Measurements from ENCODE around the gene BRPF1. TPM values are rescaled to one million over a fixed set of nuclear protein-coding genes. Genes with fewer than 3 reads are reported as not detected.

The BRPF1 gene
- total and polyA plus RNA-seq, 2 experiments from 2014 or later: 8.0 to 24.7 TPM

DNA sequence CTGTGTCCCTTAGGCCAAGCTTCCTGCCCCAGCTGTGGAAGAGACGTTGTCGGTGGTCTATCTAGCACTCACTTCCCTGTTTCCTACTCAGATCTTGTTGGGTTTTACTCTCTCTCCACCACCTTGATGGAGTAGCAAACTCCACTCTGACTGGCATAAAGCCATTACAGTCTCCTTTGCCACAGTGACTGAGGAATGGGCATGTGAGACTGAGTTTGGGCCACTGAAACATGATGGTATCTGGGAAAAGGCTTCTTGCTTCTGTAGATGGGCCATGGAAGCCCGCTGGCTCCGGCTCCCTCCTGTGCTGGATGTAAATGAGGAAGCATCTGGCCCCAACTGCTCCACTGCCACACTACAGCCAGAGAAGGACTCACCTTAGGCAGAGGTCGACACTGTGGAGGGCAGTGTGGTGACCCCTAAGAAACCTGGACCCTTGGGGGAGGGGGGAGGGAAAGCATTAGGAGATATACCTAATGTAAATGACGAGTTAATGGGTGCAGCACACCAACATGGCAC is 47.6 kb downstream of the BRPF1 start (continued):
- TF ChIP-seq, protein P1, sequence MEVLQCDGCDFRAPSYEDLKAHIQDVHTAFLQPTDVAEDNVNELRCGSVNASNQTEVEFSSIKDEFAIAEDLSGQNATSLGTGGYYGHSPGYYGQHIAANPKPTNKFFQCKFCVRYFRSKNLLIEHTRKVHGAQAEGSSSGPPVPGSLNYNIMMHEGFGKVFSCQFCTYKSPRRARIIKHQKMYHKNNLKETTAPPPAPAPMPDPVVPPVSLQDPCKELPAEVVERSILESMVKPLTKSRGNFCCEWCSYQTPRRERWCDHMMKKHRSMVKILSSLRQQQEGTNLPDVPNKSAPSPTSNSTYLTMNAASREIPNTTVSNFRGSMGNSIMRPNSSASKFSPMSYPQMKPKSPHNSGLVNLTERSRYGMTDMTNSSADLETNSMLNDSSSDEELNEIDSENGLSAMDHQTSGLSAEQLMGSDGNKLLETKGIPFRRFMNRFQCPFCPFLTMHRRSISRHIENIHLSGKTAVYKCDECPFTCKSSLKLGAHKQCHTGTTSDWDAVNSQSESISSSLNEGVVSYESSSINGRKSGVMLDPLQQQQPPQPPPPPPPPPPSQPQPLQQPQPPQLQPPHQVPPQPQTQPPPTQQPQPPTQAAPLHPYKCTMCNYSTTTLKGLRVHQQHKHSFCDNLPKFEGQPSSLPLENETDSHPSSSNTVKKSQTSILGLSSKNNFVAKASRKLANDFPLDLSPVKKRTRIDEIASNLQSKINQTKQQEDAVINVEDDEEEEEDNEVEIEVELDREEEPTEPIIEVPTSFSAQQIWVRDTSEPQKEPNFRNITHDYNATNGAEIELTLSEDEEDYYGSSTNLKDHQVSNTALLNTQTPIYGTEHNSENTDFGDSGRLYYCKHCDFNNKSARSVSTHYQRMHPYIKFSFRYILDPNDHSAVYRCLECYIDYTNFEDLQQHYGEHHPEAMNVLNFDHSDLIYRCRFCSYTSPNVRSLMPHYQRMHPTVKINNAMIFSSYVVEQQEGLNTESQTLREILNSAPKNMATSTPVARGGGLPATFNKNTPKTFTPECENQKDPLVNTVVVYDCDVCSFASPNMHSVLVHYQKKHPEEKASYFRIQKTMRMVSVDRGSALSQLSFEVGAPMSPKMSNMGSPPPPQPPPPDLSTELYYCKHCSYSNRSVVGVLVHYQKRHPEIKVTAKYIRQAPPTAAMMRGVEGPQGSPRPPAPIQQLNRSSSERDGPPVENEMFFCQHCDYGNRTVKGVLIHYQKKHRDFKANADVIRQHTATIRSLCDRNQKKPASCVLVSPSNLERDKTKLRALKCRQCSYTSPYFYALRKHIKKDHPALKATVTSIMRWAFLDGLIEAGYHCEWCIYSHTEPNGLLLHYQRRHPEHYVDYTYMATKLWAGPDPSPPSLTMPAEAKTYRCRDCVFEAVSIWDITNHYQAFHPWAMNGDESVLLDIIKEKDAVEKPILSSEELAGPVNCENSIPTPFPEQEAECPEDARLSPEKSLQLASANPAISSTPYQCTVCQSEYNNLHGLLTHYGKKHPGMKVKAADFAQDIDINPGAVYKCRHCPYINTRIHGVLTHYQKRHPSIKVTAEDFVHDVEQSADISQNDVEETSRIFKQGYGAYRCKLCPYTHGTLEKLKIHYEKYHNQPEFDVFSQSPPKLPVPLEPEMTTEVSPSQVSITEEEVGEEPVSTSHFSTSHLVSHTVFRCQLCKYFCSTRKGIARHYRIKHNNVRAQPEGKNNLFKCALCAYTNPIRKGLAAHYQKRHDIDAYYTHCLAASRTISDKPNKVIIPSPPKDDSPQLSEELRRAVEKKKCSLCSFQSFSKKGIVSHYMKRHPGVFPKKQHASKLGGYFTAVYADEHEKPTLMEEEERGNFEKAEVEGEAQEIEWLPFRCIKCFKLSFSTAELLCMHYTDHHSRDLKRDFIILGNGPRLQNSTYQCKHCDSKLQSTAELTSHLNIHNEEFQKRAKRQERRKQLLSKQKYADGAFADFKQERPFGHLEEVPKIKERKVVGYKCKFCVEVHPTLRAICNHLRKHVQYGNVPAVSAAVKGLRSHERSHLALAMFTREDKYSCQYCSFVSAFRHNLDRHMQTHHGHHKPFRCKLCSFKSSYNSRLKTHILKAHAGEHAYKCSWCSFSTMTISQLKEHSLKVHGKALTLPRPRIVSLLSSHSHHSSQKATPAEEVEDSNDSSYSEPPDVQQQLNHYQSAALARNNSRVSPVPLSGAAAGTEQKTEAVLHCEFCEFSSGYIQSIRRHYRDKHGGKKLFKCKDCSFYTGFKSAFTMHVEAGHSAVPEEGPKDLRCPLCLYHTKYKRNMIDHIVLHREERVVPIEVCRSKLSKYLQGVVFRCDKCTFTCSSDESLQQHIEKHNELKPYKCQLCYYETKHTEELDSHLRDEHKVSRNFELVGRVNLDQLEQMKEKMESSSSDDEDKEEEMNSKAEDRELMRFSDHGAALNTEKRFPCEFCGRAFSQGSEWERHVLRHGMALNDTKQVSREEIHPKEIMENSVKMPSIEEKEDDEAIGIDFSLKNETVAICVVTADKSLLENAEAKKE (CRISPR knock-in tag; IDR thresholded peaks at IDR 0.05): no peak
- TF ChIP-seq EZH2phosphoT487 (IDR thresholded peaks at IDR 0.05; ENCODE audit: unreplicated experiment): no peak
- TF ChIP-seq STAT1 (IDR thresholded peaks at IDR 0.05; ENCODE audit: unreplicated experiment): no peak
- no peak for TF ChIP-seq ZNF114 (CRISPR knock-in tag; IDR thresholded peaks at IDR 0.05)
- TF ChIP-seq CREB1 (CRISPR knock-in tag; IDR thresholded peaks at IDR 0.05; ENCODE audit: low read depth): no peak

DNA sequence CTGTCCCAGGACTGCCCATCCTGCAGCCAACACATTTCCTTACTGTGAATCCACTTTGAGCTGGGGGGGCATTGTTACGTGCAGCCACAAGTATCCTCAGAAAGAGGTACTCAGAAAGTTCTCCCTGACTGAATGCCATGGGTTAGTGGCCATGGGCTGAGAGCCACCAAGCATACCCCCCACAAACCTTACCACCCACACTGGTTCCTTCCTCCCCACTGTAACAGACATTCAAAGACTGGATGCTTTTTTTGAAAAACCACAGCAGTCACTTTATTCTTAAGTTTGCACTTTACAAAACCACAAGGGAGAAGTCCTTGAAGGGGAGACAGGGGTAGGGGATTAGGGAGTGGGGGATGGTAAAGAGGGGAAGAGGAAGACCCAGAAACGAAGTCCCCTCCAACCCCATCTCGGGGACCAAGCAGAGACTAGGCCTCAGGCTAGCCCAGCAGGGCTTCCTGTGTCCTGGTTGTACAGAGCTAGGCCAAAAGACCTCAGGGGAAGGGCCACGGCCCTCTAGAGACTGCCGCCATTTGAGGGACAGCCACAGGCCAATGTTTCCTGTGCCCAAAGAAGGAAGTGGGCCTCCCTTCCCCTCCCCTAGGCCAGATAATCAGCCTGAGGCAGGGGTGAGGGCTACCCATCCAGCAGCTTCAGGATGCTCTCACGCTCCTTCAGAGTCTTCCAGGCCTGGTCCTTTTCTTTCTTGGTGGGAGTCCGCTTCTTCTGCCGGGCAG is 48.4 kb downstream of the BRPF1 start:
- TF ChIP-seq JUNB (IDR thresholded peaks at IDR 0.05; ENCODE audit: unreplicated experiment): no peak
- Histone ChIP-seq H3K27me3 (ENCODE audit: insufficient read depth) (0 out of 2 replicates have a peak, but pooled peaks cover 2% of the 10 kb centered on the region), H4K20me1 (replicated peaks; ENCODE audit: insufficient read depth) (no peaks in the 10 kb centered on the region; the same call in 1 of the 2 replicates), H3K36me3 (ENCODE audit: insufficient read depth) (0 out of 2 replicates have a peak, but pooled peaks cover 6% of the 10 kb centered on the region), H3K4me1 (ENCODE audit: insufficient read depth) (no peaks in the 10 kb centered on the region), H3K79me2 (replicated peaks; ENCODE audit: insufficient read depth) (no peaks in the 10 kb centered on the region), H3K4me2 (no peak overlapping the region), H3K4me3 (no peak overlapping the region), H3K27ac (ENCODE audit: low read depth) (no peak overlapping the region), H3F3A (replicated peaks; ENCODE audit: low read depth) (0 out of 2 replicates have a peak, but pooled peaks cover 2% of the 10 kb centered on the region), H2AFZ (no peak overlapping the region), H3K9me2 (ENCODE audit: insufficient read depth) (no peaks in the 10 kb centered on the region)
- H3K27ac Mint-ChIP-seq: no peak overlapping the region
- H3K4me3 Mint-ChIP-seq: no peak overlapping the region
- DNase-seq (ENCODE audit: low spot score) (no peak), ATAC-seq (no peak)
- H3K36me3 Mint-ChIP-seq (ENCODE audit: low read depth): peaks cover 34% of the 10 kb centered on the region
- H3K27me3 Mint-ChIP-seq (ENCODE audit: insufficient read depth, low read depth, poor library complexity): peaks cover 14% of the 10 kb centered on the region
- H3K4me1 Mint-ChIP-seq: no peaks in the 10 kb centered on the region
- H3K9me3 Mint-ChIP-seq: no peaks in the 10 kb centered on the region
